DND-41 (cell line): ENCODE results near the gene TBC1D1.

ENCODE experiments used
- ATAC-seq: fragments of 200-7000 bp; cut with Tn5 transposase; 3 replicates; pipeline ENCODE4 v1.9.1; 2021; ENCODE audit warnings: low read depth; ENCODE audit not compliant: insufficient read depth
- DNase-seq: peaks from one replicate; pipeline ENCODE4 v3.0.0-alpha.2; 2020
- H2AFZ ChIP-seq: 2 replicates; pipeline ENCODE4 v1.6.0; 2012; ENCODE audit warnings: low read depth, low read length
- H3K27ac ChIP-seq: 2 replicates; pipeline ENCODE4 v1.5.1; 2012; ENCODE audit warnings: low read length, inconsistent platforms
- H3K27me3 ChIP-seq: fragments of 200-600 bp; sonication (generic); 2 replicates; pipeline ENCODE4 v1.6.0; 2012; ENCODE audit warnings: low read length, mild to moderate bottlenecking, inconsistent platforms; ENCODE audit not compliant: insufficient read depth, poor library complexity
- H3K36me3 ChIP-seq: 2 replicates; pipeline ENCODE4 v1.5.1; 2012; ENCODE audit warnings: low read length, inconsistent platforms; ENCODE audit not compliant: insufficient read depth
- H3K4me1 ChIP-seq: 2 replicates; pipeline ENCODE4 v1.5.1; 2012; ENCODE audit warnings: mild to moderate bottlenecking, low read length; ENCODE audit not compliant: insufficient read depth
- H3K4me2 ChIP-seq: 2 replicates; pipeline ENCODE4 v1.6.0; 2012; ENCODE audit warnings: mild to moderate bottlenecking, moderate library complexity, low read length, inconsistent platforms; ENCODE audit not compliant: insufficient read depth
- H3K4me3 ChIP-seq, 2 experiments: fragments of 200-600 bp in 1 of 2; shearing (Covaris generic) in 1 of 2; 2 replicates each; pipeline ENCODE4 v1.5.1; 2012 to 2016; ENCODE audit warnings: inconsistent platforms in 2 of 2, low read length in 2 of 2, mild to moderate bottlenecking in 2 of 2, low read depth in 1 of 2, moderate library complexity in 1 of 2
- H3K79me2 ChIP-seq: 2 replicates; pipeline ENCODE4 v1.6.0; 2012; ENCODE audit warnings: low read length, inconsistent platforms; ENCODE audit not compliant: insufficient read depth
- H3K9ac ChIP-seq: 2 replicates; pipeline ENCODE4 v1.6.0; 2012; ENCODE audit warnings: low read depth, mild to moderate bottlenecking, inconsistent platforms, low read length, moderate library complexity
- H3K9me3 ChIP-seq: 2 replicates; pipeline ENCODE4 v1.5.1; 2012; ENCODE audit warnings: low read length, moderate library complexity, mild to moderate bottlenecking, inconsistent platforms; ENCODE audit not compliant: insufficient read depth, severe bottlenecking
- H4K20me1 ChIP-seq: 2 replicates; pipeline ENCODE4 v1.6.0; 2012; ENCODE audit warnings: low read length; ENCODE audit not compliant: insufficient read depth
- EZH2 ChIP-seq: IDR thresholded peaks from 3 replicates; pipeline ENCODE4 v1.6.1; 2012; ENCODE audit warnings: borderline replicate concordance, low read depth, mild to moderate bottlenecking, moderate library complexity, low read length, inconsistent platforms; ENCODE audit not compliant: severe bottlenecking
- TF ChIP-seq, protein P1 (sequence below): IDR thresholded peaks from 2 replicates; pipeline ENCODE4 v1.5.1; 2012; ENCODE audit warnings: borderline replicate concordance, low read length, moderate library complexity, mild to moderate bottlenecking; ENCODE audit not compliant: poor library complexity, severe bottlenecking; ENCODE audit errors: extremely low read depth

TBC1D1 gene

DNA sequence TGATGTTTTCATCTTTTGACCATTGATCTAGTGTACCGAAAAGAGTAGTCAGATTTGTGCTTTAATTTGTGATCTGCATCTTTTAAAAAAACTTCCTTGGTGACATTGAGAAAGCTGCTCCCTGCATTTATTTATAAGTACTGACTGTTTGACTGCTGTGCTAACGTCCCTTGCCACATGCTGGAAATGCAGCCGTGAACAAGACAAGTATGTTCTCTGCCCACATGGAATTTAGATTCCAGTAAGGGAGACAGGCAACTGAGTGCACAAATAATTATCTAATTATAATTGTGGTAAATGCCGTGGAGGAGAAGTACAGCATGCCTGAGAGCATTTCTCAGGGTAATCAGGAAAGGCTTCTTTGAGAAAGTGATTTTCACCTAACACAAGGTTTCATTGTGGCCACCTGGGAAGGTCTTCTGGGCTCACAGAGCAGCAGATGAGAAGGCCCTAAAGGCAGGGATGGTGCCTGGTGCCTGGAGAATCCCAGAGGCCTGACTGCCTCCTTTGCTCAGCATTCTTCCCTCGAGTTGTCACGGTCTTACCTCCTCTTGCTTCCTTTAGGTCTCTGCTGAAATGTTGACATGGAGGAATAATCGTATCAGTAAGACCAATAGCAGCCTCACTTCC lies 125.1 kb downstream of the TBC1D1 start:
- Histone ChIP-seq H3K27ac (no peak overlapping the region), H4K20me1 (peaks cover 6% of the 10 kb centered on the region; the same call in 1 of the 2 replicates), H3K27me3 (no peaks in the 10 kb centered on the region), H3K9me3 (no peaks in the 10 kb centered on the region), H3K36me3 (peaks cover 42% of the 10 kb centered on the region), H3K79me2 (peaks cover 15% of the 10 kb centered on the region; the same call in 1 of the 2 replicates), H3K4me1 (no peaks in the 10 kb centered on the region), H2AFZ (no peak overlapping the region), H3K4me3 (no peak overlapping the region), H3K9ac (no peak overlapping the region), H3K4me2 (no peak overlapping the region)
- ATAC-seq (no peak), DNase-seq (no peak)
- TF ChIP-seq, protein P1, sequence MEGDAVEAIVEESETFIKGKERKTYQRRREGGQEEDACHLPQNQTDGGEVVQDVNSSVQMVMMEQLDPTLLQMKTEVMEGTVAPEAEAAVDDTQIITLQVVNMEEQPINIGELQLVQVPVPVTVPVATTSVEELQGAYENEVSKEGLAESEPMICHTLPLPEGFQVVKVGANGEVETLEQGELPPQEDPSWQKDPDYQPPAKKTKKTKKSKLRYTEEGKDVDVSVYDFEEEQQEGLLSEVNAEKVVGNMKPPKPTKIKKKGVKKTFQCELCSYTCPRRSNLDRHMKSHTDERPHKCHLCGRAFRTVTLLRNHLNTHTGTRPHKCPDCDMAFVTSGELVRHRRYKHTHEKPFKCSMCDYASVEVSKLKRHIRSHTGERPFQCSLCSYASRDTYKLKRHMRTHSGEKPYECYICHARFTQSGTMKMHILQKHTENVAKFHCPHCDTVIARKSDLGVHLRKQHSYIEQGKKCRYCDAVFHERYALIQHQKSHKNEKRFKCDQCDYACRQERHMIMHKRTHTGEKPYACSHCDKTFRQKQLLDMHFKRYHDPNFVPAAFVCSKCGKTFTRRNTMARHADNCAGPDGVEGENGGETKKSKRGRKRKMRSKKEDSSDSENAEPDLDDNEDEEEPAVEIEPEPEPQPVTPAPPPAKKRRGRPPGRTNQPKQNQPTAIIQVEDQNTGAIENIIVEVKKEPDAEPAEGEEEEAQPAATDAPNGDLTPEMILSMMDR = no peak
- TF ChIP-seq EZH2 = no peak

DNA sequence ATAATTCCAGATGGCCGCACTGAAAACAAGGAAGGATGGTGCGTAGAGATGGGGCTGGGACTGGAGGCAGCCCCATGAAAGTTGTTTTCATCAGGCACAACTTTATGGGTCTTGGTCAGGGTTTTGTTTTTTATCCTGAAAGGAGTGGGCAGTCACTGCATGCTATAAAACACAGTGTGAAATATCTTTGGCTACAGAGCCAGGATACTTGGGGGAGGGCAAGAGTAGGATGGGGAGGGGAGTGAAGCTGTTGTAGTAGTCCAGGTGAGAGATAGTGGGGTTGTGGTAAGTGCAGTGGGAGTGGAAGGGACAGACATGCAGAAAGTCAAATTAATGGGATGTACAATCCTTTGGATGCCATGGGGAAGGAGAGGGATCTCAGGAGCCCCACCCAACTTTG lies 125.8 kb downstream of the TBC1D1 start:
- Histone ChIP-seq H3K27me3 (no peaks in the 10 kb centered on the region), H3K36me3 (peaks cover 49% of the 10 kb centered on the region), H3K79me2 (peaks cover 10% of the 10 kb centered on the region; the same call in 1 of the 2 replicates), H3K4me1 (no peaks in the 10 kb centered on the region), H2AFZ (no peak overlapping the region), H3K4me3 (no peak overlapping the region), H3K9ac (no peak overlapping the region), H3K4me2 (no peak overlapping the region), H4K20me1 (peaks cover 3% of the 10 kb centered on the region; the same call in 1 of the 2 replicates), H3K9me3 (no peaks in the 10 kb centered on the region), H3K27ac (no peak overlapping the region)
- DNase-seq (no peak), ATAC-seq (no peak)
- TF ChIP-seq, protein P1 = no peak
- TF ChIP-seq EZH2 = no peak

DNA sequence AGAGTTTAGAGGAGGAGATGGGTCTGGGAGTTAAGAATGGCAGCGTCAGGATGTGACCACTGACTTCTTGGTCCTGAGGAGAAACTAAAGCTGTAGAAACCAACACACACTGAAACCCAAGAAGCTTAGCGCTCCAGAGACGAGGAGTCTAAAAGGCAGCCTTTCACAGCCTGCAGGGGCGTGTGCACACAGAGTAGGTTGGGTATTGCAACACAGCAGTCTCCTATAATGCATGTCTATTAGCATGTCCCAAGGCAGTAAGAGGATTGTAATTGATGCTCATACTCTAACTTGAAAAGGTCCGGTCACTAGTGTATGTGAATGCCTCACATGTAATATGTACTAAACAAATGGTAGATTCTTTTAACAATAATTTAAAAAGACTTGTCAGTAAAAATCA lies 126.7 kb downstream of the TBC1D1 start:
- H4K20me1 ChIP-seq = peaks cover 2% of the 10 kb centered on the region; the same call in 1 of the 2 replicates
- DNase-seq = no peak
- H3K79me2 ChIP-seq = peaks cover 6% of the 10 kb centered on the region; the same call in 1 of the 2 replicates
- H3K9me3 ChIP-seq = no peaks in the 10 kb centered on the region
- no peak overlapping the region for H3K4me2 ChIP-seq
- H3K27ac ChIP-seq = no peak overlapping the region
- ATAC-seq = no peak
- no peak overlapping the region for H2AFZ ChIP-seq
- no peak overlapping the region for H3K4me3 ChIP-seq
- no peak overlapping the region for H3K9ac ChIP-seq
- no peak for TF ChIP-seq EZH2
- TF ChIP-seq, protein P1 = no peak
- no peaks in the 10 kb centered on the region for H3K27me3 ChIP-seq
- H3K4me1 ChIP-seq = no peaks in the 10 kb centered on the region
- H3K36me3 ChIP-seq = peaks cover 58% of the 10 kb centered on the region
